Skeletal muscle satellite cell (primary cell): ENCODE data around the gene MMP7.

Experiments
- H3K27me3 ChIP-seq: 2 replicates; pipeline ENCODE4 v1.7.0; 2013; ENCODE audit warnings: low read length; ENCODE audit not compliant: control insufficient read depth, insufficient read depth
- H3K36me3 ChIP-seq: 2 replicates; pipeline ENCODE4 v1.7.0; 2013; ENCODE audit warnings: mild to moderate bottlenecking, control low read depth, low read length; ENCODE audit not compliant: insufficient read depth
- H3K4me1 ChIP-seq: 2 replicates; pipeline ENCODE4 v1.7.0; 2013; ENCODE audit warnings: low read length; ENCODE audit not compliant: control insufficient read depth, insufficient read depth
- H3K4me2 ChIP-seq: 2 replicates; pipeline ENCODE4 v1.7.0; 2013; ENCODE audit warnings: mild to moderate bottlenecking, low read length
- H3K4me3 ChIP-seq: 2 replicates; pipeline ENCODE4 v1.7.0; 2013; ENCODE audit warnings: low read length
- H3K9ac ChIP-seq: 2 replicates; pipeline ENCODE4 v1.7.0; 2013; ENCODE audit warnings: mild to moderate bottlenecking, low read depth, low read length, moderate library complexity
- H3K9me3 ChIP-seq: replicated peaks from 2 replicates; pipeline ENCODE4 v1.7.0; 2013; ENCODE audit warnings: mild to moderate bottlenecking, control low read depth, low read length

Gene MMP7

GRCh38 chr11:102473543-102473942, 57.0 kb downstream of the MMP7 start:
- Histone ChIP-seq H3K27me3 (no peaks in the 10 kb centered on the region), H3K9me3 (no peaks in the 10 kb centered on the region), H3K36me3 (no peaks in the 10 kb centered on the region), H3K9ac (no peak overlapping the region), H3K4me1 (peaks cover 13% of the 10 kb centered on the region), H3K4me3 (no peak overlapping the region), H3K4me2 (no peak overlapping the region)

GRCh38 chr11:102472127-102472526, 58.4 kb downstream of the MMP7 start:
- Histone ChIP-seq H3K4me1 (peaks cover 17% of the 10 kb centered on the region), H3K27me3 (no peaks in the 10 kb centered on the region), H3K4me2 (no peak overlapping the region), H3K36me3 (no peaks in the 10 kb centered on the region), H3K4me3 (no peak overlapping the region), H3K9me3 (no peaks in the 10 kb centered on the region), H3K9ac (no peak overlapping the region)

GRCh38 chr11:102471474-102471873, 59.1 kb downstream of the MMP7 start:
- H3K27me3 ChIP-seq, result no peaks in the 10 kb centered on the region
- H3K4me1 ChIP-seq, result peaks cover 17% of the 10 kb centered on the region

More at GRCh38 chr11:102471474-102471873, 59.1 kb downstream of the MMP7 start:
- Histone ChIP-seq H3K36me3 (no peaks in the 10 kb centered on the region), H3K9me3 (no peaks in the 10 kb centered on the region), H3K4me3 (no peak overlapping the region), H3K9ac (no peak overlapping the region), H3K4me2 (no peak overlapping the region)
